ENCODE measurements around the gene CFAP157.

DNA sequence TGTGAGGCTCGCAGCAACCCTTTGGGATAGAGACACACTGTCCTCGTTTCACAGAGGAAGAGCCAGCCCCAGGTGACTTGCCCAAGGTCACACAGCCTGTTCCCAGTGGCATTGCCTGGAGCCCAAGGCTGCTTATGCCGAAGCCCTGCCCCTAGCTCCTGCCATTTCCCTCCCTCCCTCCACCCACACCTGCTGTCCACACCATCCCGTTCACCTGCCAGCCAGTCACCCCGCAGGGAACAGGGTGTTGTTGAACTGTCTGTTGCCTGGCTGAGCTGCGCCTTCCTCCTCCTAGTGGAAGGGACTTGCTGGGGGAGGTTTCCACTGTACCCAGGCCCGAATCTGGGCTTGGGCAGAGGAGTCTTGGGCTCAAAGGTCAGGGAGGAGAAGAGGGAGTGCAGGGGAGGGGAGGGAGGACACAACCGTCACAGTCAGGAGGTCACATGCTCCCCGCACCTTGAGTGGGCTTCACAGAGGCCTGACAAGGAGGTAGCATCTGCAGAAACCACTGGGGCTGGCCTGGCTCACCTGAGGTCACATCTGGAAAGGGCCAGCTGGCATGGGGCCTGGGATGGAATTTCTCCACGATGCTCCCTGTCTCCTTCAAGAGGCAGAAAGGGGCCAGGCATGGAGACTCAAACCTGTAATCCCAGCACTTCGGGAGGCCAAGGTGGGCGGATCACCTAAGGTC is 15.4 kb downstream of the CFAP157 start:
- TF ChIP-seq CTCF (IDR thresholded peaks at IDR 0.05) (no peak), POLR2A (IDR thresholded peaks at IDR 0.05) (no peak)
